Sigmoid colon (tissue), 4 donors: ENCODE measurements around the gene AP4B1.

Source experiments
- CTCF ChIP-seq, 4 experiments: fragments of 450-650 bp in 3 of 4; fragments of 200-600 bp in 1 of 4; IDR thresholded peaks; one replicate each; pipeline ENCODE4 v1.5.1; 2016 to 2019; ENCODE audit warnings: antibody characterized with exemption in 4 of 4, mild to moderate bottlenecking in 3 of 4, moderate library complexity in 2 of 4
- EP300 ChIP-seq, 4 donors: sonication (generic); formaldehyde crosslinking; IDR thresholded peaks; one replicate each; pipeline ENCODE4 v1.6.1; 2017; ENCODE audit warnings: antibody characterized with exemption in 4 of 4
- POLR2AphosphoS5 ChIP-seq, 4 donors: sonication (generic); formaldehyde crosslinking; IDR thresholded peaks; one replicate each; pipeline ENCODE4 v1.6.1; 2017; ENCODE audit warnings: antibody characterized with exemption in 4 of 4

- TF ChIP-seq CTCF (IDR thresholded peaks at IDR 0.05) (no peak), POLR2AphosphoS5 (IDR thresholded peaks at IDR 0.05) (no peak), EP300 (IDR thresholded peaks at IDR 0.05) (no peak)
Observed at GRCh38 chr1:113858982-113859381, 45.6 kb downstream of the AP4B1 start.
